HEK293T (cell line): ENCODE data around the gene HCRT.

Source experiments
- ARNT ChIP-seq: fragments of 450-650 bp; IDR thresholded peaks from 2 replicates; pipeline ENCODE4 v1.6.1; 2017; ENCODE audit warnings: mild to moderate bottlenecking
- BHLHE40 ChIP-seq: fragments of 450-650 bp; IDR thresholded peaks from 2 replicates; pipeline ENCODE4 v1.6.1; 2016; ENCODE audit warnings: mild to moderate bottlenecking, moderate library complexity, borderline replicate concordance
- ELF4 ChIP-seq: fragments of 450-650 bp; IDR thresholded peaks from 2 replicates; pipeline ENCODE4 v1.6.1; 2017; ENCODE audit warnings: antibody characterized with exemption
- FOXA1 ChIP-seq: fragments of 450-650 bp; IDR thresholded peaks from 2 replicates; pipeline ENCODE4 v1.6.1; 2016; ENCODE audit warnings: mild to moderate bottlenecking
- FOXK2 ChIP-seq: fragments of 450-650 bp; IDR thresholded peaks from 2 replicates; pipeline ENCODE4 v1.6.1; 2016; ENCODE audit warnings: mild to moderate bottlenecking
- FOXM1 ChIP-seq: fragments of 450-650 bp; IDR thresholded peaks from 2 replicates; pipeline ENCODE4 v1.6.1; 2017; ENCODE audit warnings: mild to moderate bottlenecking, borderline replicate concordance
- HDGF ChIP-seq: fragments of 450-650 bp; IDR thresholded peaks from 2 replicates; pipeline ENCODE4 v1.6.1; 2017; ENCODE audit warnings: antibody characterized with exemption, borderline replicate concordance
- LEF1 ChIP-seq: fragments of 450-650 bp; IDR thresholded peaks from 2 replicates; pipeline ENCODE4 v1.6.1; 2017; ENCODE audit warnings: mild to moderate bottlenecking, borderline replicate concordance
- NFRKB ChIP-seq: fragments of 450-650 bp; IDR thresholded peaks from 2 replicates; pipeline ENCODE4 v1.6.1; 2016; ENCODE audit warnings: mild to moderate bottlenecking, moderate library complexity
- SP1 ChIP-seq: fragments of 450-650 bp; IDR thresholded peaks from 2 replicates; pipeline ENCODE4 v1.6.1; 2017
- SUZ12 ChIP-seq: fragments of 450-650 bp; IDR thresholded peaks from 2 replicates; pipeline ENCODE4 v1.6.1; 2016; ENCODE audit warnings: mild to moderate bottlenecking
- ZNF384 ChIP-seq: fragments of 450-650 bp; IDR thresholded peaks from 2 replicates; pipeline ENCODE4 v1.6.1; 2016
- TF ChIP-seq, protein P1 (sequence below): fragments of 450-650 bp; IDR thresholded peaks from 2 replicates; pipeline ENCODE4 v1.6.1; 2016

DNA sequence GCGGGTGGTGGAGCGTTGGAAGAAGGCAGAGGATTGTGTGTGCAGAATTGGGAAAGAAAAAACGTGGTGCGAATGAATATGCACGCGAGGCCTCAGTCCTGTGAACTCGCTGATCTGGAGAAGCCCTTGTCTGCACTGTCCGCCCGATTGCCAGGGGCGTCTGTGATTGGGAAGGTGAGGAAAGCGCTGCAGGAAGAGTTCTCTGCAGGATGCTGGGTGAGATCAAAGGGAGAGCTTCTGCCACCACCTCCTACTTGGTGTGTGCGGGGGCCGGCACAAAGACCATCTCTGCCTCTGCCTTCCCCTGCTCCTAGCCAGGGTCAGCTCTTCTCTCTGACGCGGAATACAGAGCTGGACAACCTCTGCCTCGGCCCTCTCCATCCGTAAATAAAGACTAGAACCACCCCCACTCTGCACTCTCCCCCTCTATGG, 29.6 kb downstream of the HCRT start:
- TF ChIP-seq FOXK2 = no peak
- TF ChIP-seq SP1 = no peak
- no peak for TF ChIP-seq ARNT
- TF ChIP-seq BHLHE40 = no peak
- no peak for TF ChIP-seq SUZ12
- no peak for TF ChIP-seq NFRKB
- TF ChIP-seq FOXM1 = no peak
- no peak for TF ChIP-seq LEF1
- TF ChIP-seq, protein P1, sequence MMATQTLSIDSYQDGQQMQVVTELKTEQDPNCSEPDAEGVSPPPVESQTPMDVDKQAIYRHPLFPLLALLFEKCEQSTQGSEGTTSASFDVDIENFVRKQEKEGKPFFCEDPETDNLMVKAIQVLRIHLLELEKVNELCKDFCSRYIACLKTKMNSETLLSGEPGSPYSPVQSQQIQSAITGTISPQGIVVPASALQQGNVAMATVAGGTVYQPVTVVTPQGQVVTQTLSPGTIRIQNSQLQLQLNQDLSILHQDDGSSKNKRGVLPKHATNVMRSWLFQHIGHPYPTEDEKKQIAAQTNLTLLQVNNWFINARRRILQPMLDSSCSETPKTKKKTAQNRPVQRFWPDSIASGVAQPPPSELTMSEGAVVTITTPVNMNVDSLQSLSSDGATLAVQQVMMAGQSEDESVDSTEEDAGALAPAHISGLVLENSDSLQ = no peak
- TF ChIP-seq ZNF384 = no peak
- no peak for TF ChIP-seq FOXA1
- no peak for TF ChIP-seq HDGF
- no peak for TF ChIP-seq ELF4
